SK-N-SH (cell line): Measurements from ENCODE around the gene LAGE3. TPM values are rescaled to one million over a fixed set of nuclear protein-coding genes. Genes with fewer than 3 reads are reported as not detected.
A peak's percentile ranks its signal among the peaks of the same experiment; 100 is the strongest.

Experiments used
- CTCF ChIA-PET: fragments of 300-600, 350-600 bp; formaldehyde crosslinking; extraction: SDS; loops from one replicate; lab custom pipeline; 2021; lab: Yijun Ruan, JAX
- POLR2A ChIA-PET: fragments of 350-600 bp; sonication (Branson Sonifier 250); formaldehyde crosslinking; extraction: SDS; loops from one replicate; lab custom pipeline; 2020; ENCODE audit warnings: antibody characterized with exemption, inconsistent platforms; lab: Yijun Ruan, JAX
- DNase-seq: peaks from one replicate; pipeline ENCODE4 v3.0.0; 2012
- H2AFZ ChIP-seq: fragments of 200-600 bp; sonication (generic); 2 replicates; pipeline ENCODE4 v1.8.1; 2016; ENCODE audit warnings: antibody characterized with exemption, mild to moderate bottlenecking, low read depth
- H3F3A ChIP-seq: fragments of 200-600 bp; sonication (generic); replicated peaks from 2 replicates; pipeline ENCODE3; 2016; ENCODE audit warnings: antibody characterized with exemption, mild to moderate bottlenecking; ENCODE audit not compliant: insufficient read depth
- H3K27ac ChIP-seq, 2 experiments: fragments of 200-500 bp in 1 of 2; fragments of 200-600 bp in 1 of 2; sonication (Bioruptor generic) in 1 of 2; sonication (generic), shearing (Covaris generic) in 1 of 2; 2 replicates each; pipeline versions ENCODE4 v1.5.1 to v1.6.1; 2014 to 2016; ENCODE audit warnings: low read depth in 2 of 2, inconsistent platforms in 1 of 2, low read length in 1 of 2, mild to moderate bottlenecking in 1 of 2, mixed read lengths in 1 of 2
- H3K27me3 ChIP-seq: fragments of 200-600 bp; sonication (generic), shearing (Covaris generic); 2 replicates; pipeline ENCODE4 v1.6.1; 2016; ENCODE audit warnings: mixed run types; ENCODE audit not compliant: insufficient read depth
- H3K36me3 ChIP-seq, 2 experiments: fragments of 200-500 bp in 1 of 2; fragments of 200-600 bp in 1 of 2; sonication (Bioruptor generic) in 1 of 2; sonication (generic) in 1 of 2; replicated peaks in 1 of 2; 2 replicates each; pipeline versions ENCODE3 to v1.5.1; 2014 to 2016; ENCODE audit warnings: low read length in 1 of 2, mild to moderate bottlenecking in 1 of 2; ENCODE audit not compliant: insufficient read depth in 2 of 2, control insufficient read depth in 1 of 2
- H3K4me1 ChIP-seq, 2 experiments: fragments of 200-500 bp in 1 of 2; fragments of 200-600 bp in 1 of 2; sonication (Bioruptor generic) in 1 of 2; sonication (generic), shearing (Covaris generic) in 1 of 2; 2 replicates each; pipeline versions ENCODE4 v1.5.1 to v1.6.1; 2014 to 2016; ENCODE audit warnings: low read depth in 1 of 2, low read length in 1 of 2, mixed run types in 1 of 2; ENCODE audit not compliant: insufficient read depth in 2 of 2, control insufficient read depth in 1 of 2
- H3K4me2 ChIP-seq: fragments of 200-600 bp; sonication (generic), shearing (Covaris generic); 2 replicates; pipeline ENCODE4 v1.6.1; 2017; ENCODE audit warnings: mixed run types
- H3K4me3 ChIP-seq, 2 experiments: fragments of 200-500 bp in 1 of 2; fragments of 200-600 bp in 1 of 2; sonication (Bioruptor generic) in 1 of 2; sonication (generic), shearing (Covaris generic) in 1 of 2; 2 replicates each; pipeline versions ENCODE4 v1.5.1 to v1.8.1; 2014 to 2016; ENCODE audit warnings: low read depth in 2 of 2, inconsistent platforms in 1 of 2, low read length in 1 of 2, mild to moderate bottlenecking in 1 of 2, mixed read lengths in 1 of 2, moderate library complexity in 1 of 2
- H3K79me2 ChIP-seq: fragments of 200-600 bp; sonication (generic); 2 replicates; pipeline ENCODE4 v1.8.1; 2017; ENCODE audit warnings: mild to moderate bottlenecking; ENCODE audit not compliant: insufficient read depth
- H3K9ac ChIP-seq: fragments of 200-600 bp; sonication (generic); 2 replicates; pipeline ENCODE4 v1.6.1; 2017; ENCODE audit warnings: mixed run types
- H3K9me2 ChIP-seq: fragments of 200-600 bp; sonication (generic); 2 replicates; pipeline ENCODE4 v1.6.1; 2017; ENCODE audit warnings: mixed run types
- H3K9me3 ChIP-seq: fragments of 200-600 bp; sonication (generic); 2 replicates; pipeline ENCODE4 v1.6.1; 2017; ENCODE audit warnings: mixed run types, mild to moderate bottlenecking, moderate library complexity
- H4K20me1 ChIP-seq: fragments of 200-600 bp; sonication (generic); 2 replicates; pipeline ENCODE4 v1.6.1; 2017; ENCODE audit warnings: mild to moderate bottlenecking, mixed run types; ENCODE audit not compliant: insufficient read depth
- FOXJ3 ChIP-seq: sonication (generic); formaldehyde crosslinking; IDR thresholded peaks from 2 replicates; pipeline ENCODE4 v1.5.1; 2020; ENCODE audit warnings: mild to moderate bottlenecking, missing genetic modification reagents
- GABPA ChIP-seq: IDR thresholded peaks from 2 replicates; pipeline ENCODE4 v1.4.0; 2012; ENCODE audit warnings: low read depth, mild to moderate bottlenecking
- MAX ChIP-seq: IDR thresholded peaks from 2 replicates; pipeline ENCODE4 v1.4.0; 2012; ENCODE audit warnings: low read depth
- MEF2A ChIP-seq: IDR thresholded peaks from 2 replicates; pipeline ENCODE4 v1.4.0; 2012; ENCODE audit warnings: low read depth, borderline replicate concordance
- NFIC ChIP-seq: IDR thresholded peaks from 2 replicates; pipeline ENCODE4 v1.4.0; 2012; ENCODE audit warnings: borderline replicate concordance
- NRF1 ChIP-seq: IDR thresholded peaks from 2 replicates; pipeline ENCODE4 v1.6.1; 2012; ENCODE audit warnings: low read depth, mild to moderate bottlenecking, low read length
- PBX3 ChIP-seq: IDR thresholded peaks from 2 replicates; pipeline ENCODE4; 2012
- POLR2AphosphoS5 ChIP-seq: IDR thresholded peaks from 2 replicates; pipeline ENCODE4 v1.6.1; 2012; ENCODE audit warnings: low read depth, low read length
- REST ChIP-seq: IDR thresholded peaks from 2 replicates; pipeline ENCODE4 v1.6.1; 2012; ENCODE audit warnings: mild to moderate bottlenecking, low read depth, low read length, moderate library complexity
- RXRA ChIP-seq: IDR thresholded peaks from 2 replicates; pipeline ENCODE4 v1.4.0; 2012; ENCODE audit warnings: low read depth, mild to moderate bottlenecking, borderline replicate concordance
- SMC3 ChIP-seq: IDR thresholded peaks from 2 replicates; pipeline ENCODE4 v1.6.1; 2012; ENCODE audit warnings: low read depth, low read length, improper control_type of control experiment
- TAF1 ChIP-seq: IDR thresholded peaks from 2 replicates; pipeline ENCODE4 v1.6.1; 2012; ENCODE audit warnings: low read depth, mild to moderate bottlenecking, low read length, moderate library complexity, borderline replicate concordance
- TCF12 ChIP-seq: IDR thresholded peaks from 2 replicates; pipeline ENCODE4 v1.4.0; 2012
- USF2 ChIP-seq: fragments of 150-350 bp; IDR thresholded peaks from 2 replicates; pipeline ENCODE4 v1.6.1; 2017; ENCODE audit warnings: antibody characterized with exemption, low read length, low read depth, borderline replicate concordance
- WGBS: methylation state at CpG from one replicate; pipeline ENCODE4 v1.1.6; 2017; ENCODE audit warnings: low lambda C conversion rate; 5-methylcytosine and 5-hydroxymethylcytosine counted together
- polyA plus RNA-seq, 3 experiments: library from polyadenylated mRNA; depleted of rRNA; stranded (reverse); fragments of >200 nt; gene quantifications; 2 replicates each; pipeline ENCODE4 v1.2.3, GENCODE V29; 2012
- TF ChIP-seq, protein P1 (sequence below): IDR thresholded peaks from 2 replicates; pipeline ENCODE4 v1.4.0; 2012; ENCODE audit warnings: low read depth, borderline replicate concordance

The LAGE3 gene
- polyA plus RNA-seq, 1 of the 3 experiments (the other 2 are of a cell fraction), result 37.2 TPM

GRCh38 chrX:154481195-154481594 is 2.1 kb upstream of the LAGE3 start (continued):
- TF ChIP-seq USF2 (no peak), NRF1 (no peak)

DNA sequence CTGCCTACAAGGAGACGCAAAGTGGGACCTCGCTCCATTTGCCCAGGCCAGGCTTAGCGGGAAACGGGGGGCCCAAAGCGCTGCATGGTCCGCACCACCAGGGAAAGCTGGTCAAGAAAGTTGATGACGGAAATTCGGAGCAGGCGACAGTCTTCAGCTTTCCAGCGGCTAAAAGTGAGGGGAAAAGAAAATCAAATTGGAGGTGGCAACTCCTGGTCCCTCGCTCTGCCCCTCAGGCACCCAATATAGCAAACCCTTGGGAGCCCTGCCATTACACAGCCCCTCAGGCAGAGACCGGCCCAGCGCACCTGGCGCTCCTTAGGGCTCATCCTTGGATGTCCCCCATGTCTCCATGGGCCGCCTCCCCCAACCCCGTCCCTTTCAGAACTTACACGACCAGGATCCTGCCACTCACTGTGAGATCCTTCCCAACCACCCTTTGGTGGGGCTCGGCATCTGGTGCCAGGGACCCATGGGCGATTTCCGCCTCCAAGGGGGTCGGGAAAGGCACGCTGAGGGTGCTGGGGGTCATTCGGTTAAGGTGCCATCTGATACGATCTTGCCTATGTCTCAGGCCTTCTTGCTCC is 1.1 kb downstream of the LAGE3 start:
- no peaks in the 10 kb centered on the region for H3K9me3 ChIP-seq
- H3F3A ChIP-seq, result peaks cover 14% of the 10 kb centered on the region
- WGBS, result 58% methylated on average over 16 of the region's 24 CpGs
- TF ChIP-seq PBX3 (no peak), TCF12 (no peak), NRF1 (no peak), GABPA (no peak), NFIC (no peak), TAF1 (no peak), RXRA (no peak), SMC3 (no peak), FOXJ3 (CRISPR knock-in tag) (no peak), REST (no peak), MAX (no peak), MEF2A (no peak), POLR2AphosphoS5 (no peak; the same call in 1 of the 2 replicates)
- TF ChIP-seq, protein P1, sequence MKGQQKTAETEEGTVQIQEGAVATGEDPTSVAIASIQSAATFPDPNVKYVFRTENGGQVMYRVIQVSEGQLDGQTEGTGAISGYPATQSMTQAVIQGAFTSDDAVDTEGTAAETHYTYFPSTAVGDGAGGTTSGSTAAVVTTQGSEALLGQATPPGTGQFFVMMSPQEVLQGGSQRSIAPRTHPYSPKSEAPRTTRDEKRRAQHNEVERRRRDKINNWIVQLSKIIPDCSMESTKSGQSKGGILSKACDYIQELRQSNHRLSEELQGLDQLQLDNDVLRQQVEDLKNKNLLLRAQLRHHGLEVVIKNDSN, result no peak
- H3K9ac ChIP-seq, result peak overlapping the region; percentile 43; the same call in 1 of the 2 replicates
- peak overlapping the region; percentile 69 for H3K4me2 ChIP-seq
- ChIA-PET POLR2A (interaction anchor here (1.0 to 2.1 kb wide), 6 partner anchors 9 to 79 kb away, joined by 4 to 8 read pairs (median 5); partner anchors contain the start of genes RPL10, SLC10A3 and UBL4A), CTCF (interaction anchor here (1.0 to 1.3 kb wide), 3 partner anchors 15 to 58 kb away, joined by 3 to 4 read pairs (median 3); no protein-coding TSS in a partner anchor)
- no peaks in the 10 kb centered on the region for H4K20me1 ChIP-seq
- H3K79me2 ChIP-seq, result no peaks in the 10 kb centered on the region; the same call in 1 of the 2 replicates
- peaks cover 0 to 6% of the 10 kb centered on the region in 2 experiments; a peak in 1 of 4 replicates for H3K4me1 ChIP-seq
- H3K27me3 ChIP-seq, result peaks cover 5% of the 10 kb centered on the region; the same call in 1 of the 2 replicates
- H2AFZ ChIP-seq, result no peak overlapping the region
- peak; percentile 14 for DNase-seq
- no peaks in the 10 kb centered on the region for H3K9me2 ChIP-seq
- H3K4me3 ChIP-seq, result peak overlapping the region; percentile 49 to 58
- no peaks in the 10 kb centered on the region for H3K36me3 ChIP-seq
- peak overlapping the region in 1 of 2 experiments; percentile 61; a peak in 1 of 4 replicates for H3K27ac ChIP-seq
